SW 1271 (cell line): ENCODE results near the gene KRT27.

Experiments
- DNase-seq, 2 experiments: peaks; one replicate each; lab custom pipeline; 2025; lab: John Stamatoyannopoulos, UW

KRT27 gene

DNA sequence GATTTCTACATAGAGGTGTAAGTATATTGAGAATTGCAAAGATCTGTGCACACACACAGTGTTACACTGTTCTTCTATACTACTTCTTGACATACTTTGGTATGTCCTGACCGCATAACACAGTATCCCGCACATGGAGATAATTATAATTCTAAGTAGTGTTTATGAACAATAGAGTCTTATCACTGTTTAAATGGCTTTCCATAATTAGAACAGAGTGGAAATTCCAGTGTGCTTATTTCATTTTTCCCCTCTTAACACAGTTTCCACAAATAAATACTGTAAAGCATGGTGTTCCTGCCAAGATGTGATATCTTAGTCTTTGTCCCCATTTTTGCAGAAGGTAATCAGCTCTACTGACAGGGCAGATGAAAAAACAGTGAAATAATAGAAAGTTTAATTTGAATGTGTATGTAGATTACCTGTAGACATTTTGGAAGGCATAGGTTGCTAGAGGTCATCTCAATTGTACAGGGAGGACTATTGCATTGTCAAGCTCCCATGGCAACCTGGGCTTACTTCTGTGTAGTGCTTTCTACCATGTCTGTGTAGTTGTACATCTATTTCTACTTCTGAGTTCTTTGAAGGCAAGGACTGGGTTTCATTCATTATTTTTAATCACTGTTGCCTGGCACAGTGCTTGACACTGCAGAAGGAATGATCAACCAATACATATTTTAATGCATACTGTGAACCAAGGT lies 27.5 kb upstream of the KRT27 start:
- DNase-seq: no peak

DNA sequence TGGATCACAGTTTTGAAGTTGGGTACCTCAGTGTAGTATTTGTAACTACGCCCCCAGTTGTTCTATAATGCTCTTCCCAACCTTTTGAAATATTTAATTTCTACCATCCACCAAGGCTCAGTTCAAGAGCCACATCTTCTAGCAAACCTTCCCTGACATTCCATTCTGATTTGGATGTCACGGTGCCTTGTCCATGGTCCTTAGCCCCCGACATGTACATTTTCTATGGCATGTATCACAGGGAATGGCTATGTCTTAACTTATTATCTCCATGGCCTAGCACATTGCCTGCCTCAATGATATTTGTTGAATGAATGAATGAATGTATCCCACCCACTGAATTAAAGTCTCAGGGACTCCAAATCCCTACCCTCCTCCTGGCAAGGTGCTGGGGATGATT lies 23.8 kb upstream of the KRT27 start:
- no peak for DNase-seq

DNA sequence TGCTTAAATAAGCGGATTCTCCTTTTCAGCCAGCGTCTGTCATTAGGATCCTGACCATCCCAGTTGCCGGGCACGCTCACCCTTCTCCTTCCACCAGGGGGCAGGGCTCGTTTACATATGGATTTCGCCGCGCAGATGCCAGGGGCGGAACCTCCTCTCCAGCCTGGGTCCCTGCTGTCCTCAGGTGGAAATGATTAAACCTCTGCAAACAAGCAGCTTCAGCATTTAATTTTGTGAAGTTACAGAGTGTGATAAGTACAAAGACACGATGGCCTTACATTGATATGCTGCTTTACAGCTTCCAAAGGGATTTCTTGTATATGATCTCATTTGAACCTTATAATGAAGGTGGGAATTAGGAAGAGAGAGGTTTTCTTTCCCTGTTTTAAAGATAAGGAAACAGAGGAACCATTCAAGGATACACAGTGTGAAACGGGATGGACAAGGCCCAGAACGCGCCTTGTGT lies 21.3 kb upstream of the KRT27 start:
- peak in 1 of 2 experiments; percentile 71 for DNase-seq

DNA sequence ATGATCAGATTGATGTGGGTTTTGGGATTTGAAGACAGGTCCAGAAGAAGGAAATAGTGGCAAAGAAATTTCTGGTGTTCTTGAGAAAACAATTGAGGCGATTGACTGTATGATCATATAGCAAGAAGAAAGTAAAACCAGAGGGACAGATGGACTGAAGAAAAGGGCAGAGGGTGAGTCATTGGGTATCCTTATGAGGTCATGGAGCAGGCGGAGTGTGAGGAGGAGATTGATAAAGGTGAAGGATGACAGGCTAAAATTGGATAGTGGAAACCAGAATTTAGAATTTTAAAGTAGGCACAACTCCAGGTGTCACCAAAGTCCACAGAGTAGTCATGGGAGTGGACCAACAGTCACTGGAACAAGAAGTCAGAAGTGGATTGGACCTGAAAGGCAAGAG lies 18.8 kb upstream of the KRT27 start:
- no peak for DNase-seq

DNA sequence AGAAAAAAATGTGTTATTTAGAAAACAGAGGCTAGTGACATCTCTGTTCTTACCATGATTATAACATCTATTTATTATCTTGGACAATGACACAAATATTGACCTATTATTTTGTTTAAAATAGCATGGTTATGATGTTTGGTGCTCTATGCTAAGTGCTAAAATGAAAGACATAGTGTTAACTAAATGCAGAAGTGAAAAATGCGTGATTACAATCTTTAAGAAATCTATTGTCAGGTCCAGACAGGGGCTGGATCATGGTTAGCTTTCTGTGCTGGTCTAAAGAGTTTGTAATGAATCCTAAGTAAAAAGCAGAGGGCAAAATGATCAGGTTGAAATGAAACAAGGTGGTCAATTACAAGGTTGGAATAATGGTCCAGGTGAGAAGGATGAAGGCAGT lies 18.0 kb upstream of the KRT27 start:
- no peak for DNase-seq

DNA sequence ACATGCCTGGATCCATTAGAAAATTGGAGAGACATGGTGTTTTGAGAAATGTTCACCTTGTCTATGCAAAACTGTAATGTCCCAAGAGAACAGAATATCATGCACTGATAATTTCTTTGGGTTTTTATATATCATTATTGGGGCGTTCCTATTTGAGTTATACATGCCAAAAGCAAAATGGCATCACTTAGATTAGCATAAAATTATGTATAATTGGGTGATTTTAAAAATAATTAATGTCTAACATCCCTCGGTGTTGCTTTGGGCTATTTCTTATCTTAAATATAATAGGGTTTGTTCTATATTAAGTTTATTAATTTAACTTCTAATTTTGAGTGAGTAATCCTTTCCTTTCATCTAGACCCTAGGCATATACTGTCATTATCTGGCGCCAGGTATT lies 17.5 kb upstream of the KRT27 start, which contains the start of gene KRT28:
TSS of gene KRT28 (minus strand) at position 101 of the 400 bp plus-strand sequence. CDS start at position 35, 66 bp downstream.
- no peak for DNase-seq

DNA sequence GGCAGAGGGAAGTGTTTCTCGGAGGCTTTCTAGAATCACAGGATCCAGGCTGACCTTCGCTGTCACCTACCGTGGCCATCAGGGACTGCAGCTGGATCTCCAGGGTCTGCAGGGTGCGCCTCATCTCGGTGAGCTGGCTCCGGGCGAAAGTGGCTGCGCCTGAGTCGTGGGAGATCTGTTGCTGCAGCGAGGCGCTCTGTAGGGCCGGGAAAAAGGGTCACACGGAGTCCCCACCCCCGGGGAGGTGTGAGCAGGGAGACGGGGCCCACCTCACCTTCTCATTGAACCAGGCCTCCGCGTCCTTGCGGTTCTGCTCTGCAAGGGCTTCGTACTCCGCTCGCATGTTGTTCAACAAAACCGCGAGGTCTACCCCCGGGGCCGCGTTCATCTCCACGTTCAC lies 14.5 kb upstream of the KRT27 start:
- DNase-seq: no peak

DNA sequence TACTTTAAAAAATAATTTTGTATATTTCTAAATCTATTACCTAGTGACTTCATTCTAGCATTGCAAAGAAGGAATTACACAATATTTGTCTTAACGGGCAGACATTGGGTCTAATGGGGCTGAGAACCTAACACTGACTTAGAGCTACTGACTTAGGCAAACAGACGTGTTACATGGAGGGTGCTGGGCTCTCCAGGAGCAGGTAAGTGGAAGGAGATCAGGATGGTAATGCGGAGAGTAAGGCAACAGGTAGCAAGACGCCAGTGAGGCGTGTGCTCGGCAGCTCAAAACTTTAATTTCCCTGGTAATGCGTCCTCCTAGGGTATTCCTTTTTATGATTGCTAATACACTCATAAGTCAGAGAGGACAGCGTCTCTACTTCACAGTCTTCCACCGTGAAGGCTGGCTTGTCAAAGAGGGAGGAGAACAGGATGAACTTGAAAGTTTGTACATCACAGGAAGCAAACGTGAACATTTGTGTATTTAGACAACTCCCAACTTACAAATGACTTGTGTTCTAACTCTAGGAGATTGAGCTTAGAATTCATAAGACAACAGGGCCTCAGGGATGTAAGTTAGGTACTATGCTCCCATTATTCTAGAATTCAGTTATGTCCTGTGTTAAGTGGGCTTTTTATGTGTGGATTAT lies 12.8 kb upstream of the KRT27 start:
- DNase-seq: no peak

DNA sequence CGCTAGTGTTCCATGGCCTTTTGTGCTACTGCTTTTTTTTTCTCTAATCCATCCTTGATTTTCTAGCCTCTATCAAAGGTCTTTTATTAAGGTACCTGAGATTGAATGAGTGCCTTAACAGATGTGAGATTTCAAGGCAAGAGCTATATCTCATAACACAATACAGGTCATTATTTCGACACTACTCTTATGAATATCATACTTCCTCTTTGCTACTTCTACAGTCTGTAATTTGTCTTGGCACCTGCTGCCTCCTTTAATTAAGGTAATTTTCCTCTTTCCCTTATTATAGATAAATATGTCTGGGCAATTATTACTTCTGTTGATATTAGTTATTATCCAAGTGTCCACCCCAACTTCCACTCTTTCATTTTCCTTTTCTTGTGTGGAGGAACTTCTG lies 12.1 kb upstream of the KRT27 start:
- DNase-seq: no peak

DNA sequence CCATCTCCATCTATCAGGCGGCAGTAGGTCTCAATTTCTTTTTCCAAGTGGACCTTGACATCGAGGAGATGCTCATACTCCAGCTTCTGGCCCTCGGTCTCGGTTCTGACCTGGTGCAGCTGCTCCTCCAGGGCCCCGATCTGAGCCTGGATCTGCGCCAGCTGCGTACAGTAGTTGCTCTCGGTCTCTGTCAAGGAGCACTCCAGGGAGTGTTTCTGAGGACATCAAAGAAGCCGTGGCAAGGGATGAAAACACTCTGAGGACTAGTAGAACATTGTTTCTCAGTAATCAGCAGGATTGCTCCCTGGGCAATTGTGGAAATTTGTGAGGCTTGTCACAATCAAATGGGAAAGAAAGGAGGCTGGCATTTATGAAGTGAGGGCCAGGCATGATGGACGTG lies 11.5 kb upstream of the KRT27 start:
- DNase-seq: no peak

DNA sequence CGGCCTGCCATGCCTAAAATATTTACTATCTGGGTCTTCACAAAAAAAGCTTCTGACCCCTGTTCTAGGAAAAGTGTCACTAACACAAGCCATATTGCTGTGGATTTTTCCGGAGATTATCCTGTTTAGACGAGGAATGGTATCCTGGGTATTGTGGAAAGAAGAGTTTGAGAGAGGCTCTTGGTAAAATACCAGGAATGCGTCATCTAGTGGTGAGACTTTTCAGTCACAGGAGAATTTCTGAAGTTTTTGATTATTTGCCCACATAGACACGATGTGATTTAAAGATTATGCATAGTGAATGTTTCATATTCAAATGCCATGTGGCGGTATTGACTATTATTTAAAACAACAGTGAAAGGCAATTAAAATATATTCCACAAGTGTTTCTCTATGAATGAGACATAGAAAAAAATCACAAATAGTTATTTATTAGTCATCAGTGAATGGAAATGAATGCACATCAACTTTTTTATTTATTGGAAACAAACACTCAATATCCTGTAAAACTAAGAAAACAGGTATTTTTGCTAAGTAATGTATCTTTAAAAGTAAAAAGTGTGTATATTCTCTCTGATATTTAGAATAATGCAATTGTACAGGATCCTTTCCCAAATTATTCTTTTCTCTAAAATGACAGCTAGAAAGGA lies 9.6 kb upstream of the KRT27 start:
- peak in 1 of 2 experiments; percentile 32 for DNase-seq

DNA sequence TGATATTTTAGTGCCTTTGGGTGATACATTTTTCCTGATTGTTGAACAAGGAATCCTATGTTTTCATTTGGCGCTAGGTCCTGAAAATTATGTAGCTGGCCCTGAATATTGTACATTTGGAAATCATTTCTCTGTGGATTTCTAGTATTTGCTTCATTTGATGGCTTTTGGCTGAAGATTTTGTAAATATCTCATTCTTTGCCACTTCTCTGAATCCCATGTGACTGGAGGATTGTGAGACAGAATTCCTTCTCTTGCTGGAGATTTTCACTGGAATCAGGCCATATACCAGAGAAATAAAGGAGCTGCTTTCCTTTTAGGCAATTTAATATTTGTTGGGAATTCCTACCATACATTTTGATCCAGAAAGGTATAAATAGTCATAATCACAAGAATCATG lies 8.8 kb upstream of the KRT27 start:
- no peak for DNase-seq

DNA sequence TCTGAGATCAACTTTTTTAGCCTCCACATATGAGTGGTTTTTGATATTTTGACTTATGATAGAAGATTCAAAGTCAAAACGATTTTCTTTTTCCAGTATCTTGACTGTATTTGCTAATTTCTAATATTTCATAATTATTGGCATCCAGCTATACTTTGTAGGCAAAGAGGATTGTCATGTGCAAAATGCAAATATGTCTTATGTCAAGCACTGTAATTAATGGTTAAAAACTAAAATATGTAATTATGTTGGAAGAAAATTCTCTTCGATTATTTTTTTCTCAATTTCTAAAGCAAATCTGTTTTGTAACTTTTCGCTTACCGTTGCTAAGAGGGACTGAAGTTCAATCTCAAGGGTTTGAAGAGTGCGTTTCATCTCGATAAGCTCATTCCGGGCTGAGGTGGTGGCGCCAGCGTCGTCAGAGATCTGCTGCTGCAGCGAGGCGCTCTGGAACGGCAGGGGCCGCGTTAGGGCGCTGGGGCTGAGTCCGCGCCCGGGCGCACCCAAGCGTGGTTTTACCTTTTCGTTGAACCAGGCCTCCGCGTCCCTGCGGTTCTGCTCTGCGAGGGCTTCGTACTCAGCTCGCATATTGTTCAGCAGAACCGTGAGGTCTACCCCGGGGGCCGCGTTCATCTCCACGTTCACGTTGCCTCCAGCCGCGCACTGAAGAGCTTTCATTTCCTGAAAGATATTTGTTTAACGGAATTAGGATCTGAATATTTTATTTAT lies 3.0 kb downstream of the KRT27 start:
- no peak for DNase-seq

DNA sequence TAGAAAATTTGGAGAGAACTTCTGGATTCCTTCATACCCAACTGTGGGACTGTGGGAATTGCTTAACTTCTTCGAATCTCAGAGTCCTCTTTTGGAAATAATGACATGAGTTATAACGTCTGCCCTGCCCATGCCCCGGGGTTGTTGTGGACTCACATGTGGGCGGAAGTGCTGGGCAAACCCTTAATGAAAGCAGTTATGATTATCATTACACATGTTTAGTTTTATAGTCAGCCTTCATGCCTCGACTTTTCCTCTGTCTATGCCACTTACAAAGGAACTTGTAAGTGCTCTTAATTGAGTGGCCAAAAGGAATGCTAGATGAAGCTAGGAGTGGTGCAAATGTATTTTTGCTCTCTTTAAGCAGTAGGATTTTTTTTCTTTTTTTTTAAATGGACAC lies 3.9 kb downstream of the KRT27 start:
- DNase-seq: no peak

DNA sequence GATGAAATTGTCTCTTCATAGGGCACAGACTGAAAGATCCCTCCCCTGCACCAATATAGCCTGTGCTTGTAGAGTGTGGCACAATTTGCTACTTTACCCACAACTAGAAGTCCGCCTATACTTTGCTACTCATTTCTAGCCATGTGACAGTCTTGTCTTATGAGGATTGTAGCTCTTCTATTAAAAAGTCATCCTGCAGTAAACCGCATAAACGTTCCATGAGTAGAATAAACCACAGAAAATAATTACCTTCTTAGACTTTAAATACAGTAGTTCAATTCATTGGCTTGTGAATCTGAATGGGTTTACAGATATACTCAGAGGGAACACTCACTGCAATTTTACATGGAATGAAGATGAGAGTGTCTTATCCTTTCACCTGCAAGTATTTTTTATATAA lies 4.4 kb downstream of the KRT27 start:
- DNase-seq: no peak

DNA sequence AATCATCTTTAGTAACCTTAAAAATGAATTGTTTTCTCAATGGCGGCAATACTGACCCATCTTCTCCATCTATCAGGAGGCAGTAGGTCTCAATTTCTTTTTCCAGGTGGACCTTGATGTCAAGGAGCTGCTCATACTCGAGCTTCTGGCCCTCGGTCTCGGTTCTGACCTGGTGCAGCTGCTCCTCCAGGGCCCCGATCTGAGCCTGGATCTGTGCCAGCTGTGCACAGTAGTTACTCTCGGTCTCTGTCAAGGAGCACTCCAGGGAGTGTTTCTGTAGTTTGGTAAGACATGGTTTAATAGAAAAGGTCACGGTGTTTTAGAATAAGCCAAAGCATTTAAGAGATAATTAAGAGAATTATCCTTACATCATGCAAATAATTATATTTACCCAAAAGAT lies 4.9 kb downstream of the KRT27 start:
- DNase-seq: no peak

DNA sequence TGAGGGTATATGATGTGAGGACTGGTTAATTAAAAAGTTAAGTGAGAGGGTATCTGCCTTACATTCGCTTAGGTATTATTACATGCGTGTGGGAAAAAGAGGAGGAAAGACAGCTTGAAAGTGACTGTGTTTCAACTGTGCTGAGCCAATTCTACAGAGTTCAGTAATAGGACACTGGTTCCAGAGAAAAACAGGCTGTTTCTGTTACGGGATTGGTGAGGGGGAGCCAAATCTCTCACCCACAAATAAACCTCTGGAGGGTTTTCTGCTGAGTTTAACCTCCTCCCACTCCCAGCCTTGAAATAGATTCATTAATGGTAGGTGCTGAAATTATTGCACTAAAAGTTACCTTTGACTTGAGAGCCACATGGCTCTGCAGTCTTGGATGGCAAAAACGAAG lies 6.4 kb downstream of the KRT27 start:
- no peak for DNase-seq

DNA sequence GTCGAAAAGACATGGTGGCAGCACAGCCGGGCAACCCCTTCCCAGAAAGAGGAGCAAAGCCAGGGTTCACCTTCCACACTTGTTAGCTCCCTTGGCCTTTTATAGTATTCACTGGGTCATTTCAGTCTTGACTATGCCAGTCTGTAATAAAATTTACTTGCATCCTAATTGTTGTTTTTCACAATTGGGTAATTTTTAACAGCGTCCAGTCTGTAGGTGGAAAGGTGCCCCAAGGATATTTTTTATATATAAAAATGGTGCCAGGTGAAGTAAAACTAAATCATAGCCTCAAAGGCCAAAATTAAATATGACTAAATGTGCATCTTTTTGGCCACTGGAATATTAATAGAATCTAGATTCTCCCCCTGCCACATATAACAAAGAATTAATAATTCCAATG lies 10.2 kb downstream of the KRT27 start, which contains the start of gene KRT26:
TSS of gene KRT26 (minus strand) at position 101 of the 400 bp plus-strand sequence. CDS start at position 13, 88 bp downstream.
- no peak for DNase-seq

DNA sequence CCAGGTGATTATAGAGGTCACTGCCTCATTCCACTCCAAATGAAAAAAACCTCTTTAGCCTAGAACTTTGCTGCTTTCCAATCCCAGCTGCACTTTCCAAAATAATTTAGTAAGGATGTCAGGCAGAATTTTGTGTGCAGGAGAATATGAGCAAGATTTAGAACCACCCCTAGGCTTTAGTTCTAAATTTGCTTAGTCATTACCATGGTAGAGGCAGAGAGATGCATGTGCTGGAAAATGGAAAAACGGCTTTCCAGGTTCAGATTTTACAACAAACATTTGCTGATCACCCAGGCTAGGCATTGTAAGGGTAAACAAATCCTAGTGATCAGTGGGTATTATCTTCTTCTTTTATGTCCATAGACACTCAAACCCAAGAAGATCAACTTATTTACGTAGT lies 16.7 kb downstream of the KRT27 start:
- no peak for DNase-seq

DNA sequence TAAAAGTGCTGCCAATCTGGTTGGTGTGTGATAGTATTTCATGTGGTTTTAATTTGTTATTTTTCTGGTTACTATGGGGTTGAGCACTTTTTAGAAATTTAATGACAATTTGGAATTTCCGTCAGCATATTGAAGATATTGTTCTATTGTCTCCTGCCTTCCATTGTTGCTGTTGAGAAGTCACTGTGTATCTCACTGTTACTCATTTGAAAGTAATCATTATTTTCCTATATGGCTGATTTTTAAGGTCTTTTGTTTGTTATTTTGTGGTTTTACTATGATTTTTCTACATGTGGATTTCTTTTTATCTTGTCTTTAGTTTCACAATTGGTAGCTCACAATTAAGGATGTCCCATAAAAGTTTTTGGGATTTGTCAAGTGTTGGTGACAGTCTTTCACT lies 18.6 kb downstream of the KRT27 start:
- DNase-seq: no peak

DNA sequence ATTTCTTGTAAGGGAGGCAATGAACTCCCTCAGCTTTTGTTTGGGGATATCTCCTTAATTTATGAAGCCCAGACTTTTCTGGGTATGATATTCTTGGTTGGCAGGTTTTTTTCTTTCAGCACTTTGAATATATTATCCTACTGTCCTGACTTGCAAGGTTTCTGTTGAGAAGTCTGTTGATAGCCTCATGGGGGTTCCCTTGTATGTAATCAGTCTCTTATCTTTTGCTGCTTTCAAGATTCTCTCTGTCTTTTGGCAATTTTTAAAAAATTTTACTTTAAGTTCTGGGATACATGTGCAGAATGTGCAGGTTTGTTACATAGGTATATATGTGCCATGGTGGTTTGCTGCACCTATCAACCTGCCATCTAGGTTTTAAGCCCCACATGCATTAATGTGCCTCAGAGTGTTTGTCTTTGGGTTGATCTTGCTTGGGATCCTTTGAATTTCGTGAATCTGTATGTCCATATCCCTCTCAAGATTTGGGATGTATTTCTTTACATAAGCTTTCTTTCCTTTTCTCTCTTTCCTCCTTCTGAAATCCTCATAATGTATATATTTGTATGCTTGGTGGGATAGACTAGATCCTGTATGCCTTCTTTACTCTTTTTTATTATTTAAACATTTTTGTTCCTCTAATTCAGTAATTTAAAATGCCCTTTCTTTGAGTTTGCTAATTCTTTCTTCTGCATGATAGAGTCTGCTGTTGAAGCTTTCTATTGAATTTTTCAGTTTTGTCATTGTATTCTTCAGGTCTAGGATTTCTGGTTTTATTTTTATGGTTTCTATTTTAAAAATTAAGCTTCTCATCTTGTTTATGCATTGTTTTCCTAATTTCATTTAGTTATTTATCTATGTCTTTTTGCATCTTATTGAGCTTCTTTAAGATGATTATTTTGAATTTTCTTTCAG lies 22.0 kb downstream of the KRT27 start:
- DNase-seq: no peak
